Hepatocyte (in vitro differentiated cells): ENCODE results near the gene IRS2. TPM values are rescaled to one million over a fixed set of nuclear protein-coding genes. Genes with fewer than 3 reads are reported as not detected.
A peak's percentile ranks its signal among the peaks of the same experiment; 100 is the strongest.

Experiments used
- DNase-seq: peaks from one replicate; pipeline ENCODE4 v3.0.0-alpha.2; 2016; ENCODE audit warnings: low spot score
- H2AFZ ChIP-seq: fragments of 200-600 bp; sonication (generic); 2 replicates; pipeline ENCODE4 v1.6.0; 2016; ENCODE audit warnings: antibody characterized with exemption, mild to moderate bottlenecking
- H3K27ac ChIP-seq: fragments of 200-600 bp; sonication (generic); 2 replicates; pipeline ENCODE4 v1.5.1; 2016; ENCODE audit warnings: mild to moderate bottlenecking
- H3K27me3 ChIP-seq: fragments of 200-600 bp; sonication (generic); 2 replicates; pipeline ENCODE4 v1.6.1; 2016
- H3K36me3 ChIP-seq: fragments of 200-600 bp; sonication (generic); replicated peaks from 2 replicates; pipeline ENCODE4 v1.5.1; 2016; ENCODE audit warnings: low read depth; ENCODE audit not compliant: insufficient read depth
- H3K4me1 ChIP-seq: fragments of 200-600 bp; sonication (generic); 2 replicates; pipeline ENCODE4 v1.5.1; 2016; ENCODE audit warnings: mild to moderate bottlenecking, moderate library complexity; ENCODE audit not compliant: insufficient read depth
- H3K4me2 ChIP-seq: fragments of 200-600 bp; sonication (generic); 2 replicates; pipeline ENCODE4 v1.6.0; 2016
- H3K4me3 ChIP-seq: fragments of 200-600 bp; sonication (generic); 2 replicates; pipeline ENCODE4 v1.5.1; 2016; ENCODE audit warnings: mild to moderate bottlenecking
- H3K79me2 ChIP-seq: fragments of 200-600 bp; sonication (generic); 2 replicates; pipeline ENCODE4 v1.6.0; 2017; ENCODE audit warnings: mild to moderate bottlenecking
- H3K9me2 ChIP-seq: fragments of 200-600 bp; sonication (generic); replicated peaks from 2 replicates; pipeline ENCODE4 v1.6.0; 2017; ENCODE audit warnings: mild to moderate bottlenecking; ENCODE audit not compliant: insufficient read depth
- H3K9me3 ChIP-seq: fragments of 200-600 bp; sonication (generic); 2 replicates; pipeline ENCODE4 v1.5.1; 2016; ENCODE audit warnings: low read depth, mild to moderate bottlenecking
- H4K20me1 ChIP-seq: fragments of 200-600 bp; sonication (generic); 2 replicates; pipeline ENCODE4 v1.6.0; 2016; ENCODE audit warnings: mild to moderate bottlenecking; ENCODE audit not compliant: insufficient read depth, poor library complexity, severe bottlenecking
- EZH2 ChIP-seq: fragments of 200-600 bp; sonication (generic); IDR thresholded peaks from 2 replicates; pipeline ENCODE4 v1.6.1; 2016; ENCODE audit warnings: antibody characterized with exemption, mild to moderate bottlenecking, borderline replicate concordance
- EZH2phosphoT487 ChIP-seq: fragments of 200-600 bp; sonication (generic); IDR thresholded peaks from one replicate; pipeline ENCODE4 v1.6.1; 2018; ENCODE audit warnings: antibody characterized with exemption, mild to moderate bottlenecking, low read depth, moderate library complexity; ENCODE audit not compliant: unreplicated experiment, severe bottlenecking
- WGBS: methylation state at CpG from one replicate; pipeline ENCODE4 v1.1.6; 2016; ENCODE audit warnings: low lambda C conversion rate; ENCODE audit errors: missing lambda C conversion rate; 5-methylcytosine and 5-hydroxymethylcytosine counted together
- polyA plus RNA-seq: library from polyadenylated mRNA; unstranded; fragments of >200 nt; fragmentation: Nextera tagmentation; extraction: Ambion mirVana; gene quantifications from 2 replicates; pipeline ENCODE4 v1.2.1, GENCODE V29; 2016
- total RNA-seq: library from RNA; depleted of rRNA; stranded (reverse); fragments of >200 nt; gene quantifications from 2 replicates; pipeline ENCODE4 v1.2.3, GENCODE V29; 2014
- TF ChIP-seq, protein P1 (sequence below): fragments of 200-600 bp; sonication (generic); IDR thresholded peaks from 2 replicates; pipeline ENCODE4 v1.5.1; 2016; ENCODE audit warnings: antibody characterized with exemption, mild to moderate bottlenecking; ENCODE audit not compliant: poor library complexity

Gene IRS2
- total and polyA plus RNA-seq, 2 experiments from 2014 or later, result 19.4 to 26.4 TPM

GRCh38 chr13:109715902-109716301, 70.5 kb downstream of the IRS2 start:
- Histone ChIP-seq H3K9me2 (no peaks in the 10 kb centered on the region), H2AFZ (no peak overlapping the region), H3K79me2 (no peaks in the 10 kb centered on the region), H3K27me3 (no peaks in the 10 kb centered on the region), H3K4me2 (no peak overlapping the region), H3K36me3 (no peaks in the 10 kb centered on the region), H3K4me3 (no peak overlapping the region), H3K27ac (no peak overlapping the region), H3K9me3 (no peaks in the 10 kb centered on the region), H3K4me1 (no peaks in the 10 kb centered on the region), H4K20me1 (no peaks in the 10 kb centered on the region)
- peak; percentile 52 for DNase-seq
- 88% methylated on average over 1 of the region's 1 CpG for WGBS
- TF ChIP-seq EZH2phosphoT487 (no peak), EZH2 (no peak)
- TF ChIP-seq, protein P1, sequence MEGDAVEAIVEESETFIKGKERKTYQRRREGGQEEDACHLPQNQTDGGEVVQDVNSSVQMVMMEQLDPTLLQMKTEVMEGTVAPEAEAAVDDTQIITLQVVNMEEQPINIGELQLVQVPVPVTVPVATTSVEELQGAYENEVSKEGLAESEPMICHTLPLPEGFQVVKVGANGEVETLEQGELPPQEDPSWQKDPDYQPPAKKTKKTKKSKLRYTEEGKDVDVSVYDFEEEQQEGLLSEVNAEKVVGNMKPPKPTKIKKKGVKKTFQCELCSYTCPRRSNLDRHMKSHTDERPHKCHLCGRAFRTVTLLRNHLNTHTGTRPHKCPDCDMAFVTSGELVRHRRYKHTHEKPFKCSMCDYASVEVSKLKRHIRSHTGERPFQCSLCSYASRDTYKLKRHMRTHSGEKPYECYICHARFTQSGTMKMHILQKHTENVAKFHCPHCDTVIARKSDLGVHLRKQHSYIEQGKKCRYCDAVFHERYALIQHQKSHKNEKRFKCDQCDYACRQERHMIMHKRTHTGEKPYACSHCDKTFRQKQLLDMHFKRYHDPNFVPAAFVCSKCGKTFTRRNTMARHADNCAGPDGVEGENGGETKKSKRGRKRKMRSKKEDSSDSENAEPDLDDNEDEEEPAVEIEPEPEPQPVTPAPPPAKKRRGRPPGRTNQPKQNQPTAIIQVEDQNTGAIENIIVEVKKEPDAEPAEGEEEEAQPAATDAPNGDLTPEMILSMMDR, result no peak

DNA sequence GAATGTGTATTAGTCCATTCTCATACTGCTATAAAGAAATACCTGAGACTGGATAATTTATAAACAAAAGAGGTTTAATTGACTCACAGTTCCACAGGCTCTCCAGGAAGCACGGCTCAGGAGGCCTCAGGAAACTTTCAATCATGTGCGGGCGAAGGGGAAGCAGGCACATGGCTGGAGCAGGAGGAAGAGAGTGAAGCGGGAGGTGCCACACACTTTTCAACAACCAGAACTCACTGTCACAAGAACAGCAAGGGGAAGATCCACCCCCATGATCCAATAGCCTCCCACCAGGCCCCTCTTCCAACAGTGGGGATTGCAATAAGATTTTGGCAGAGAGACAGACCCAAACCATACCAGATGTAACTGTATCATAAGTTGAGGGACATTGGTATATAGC, 72.7 kb downstream of the IRS2 start:
- Histone ChIP-seq H3K4me1 (no peaks in the 10 kb centered on the region), H3K36me3 (no peaks in the 10 kb centered on the region), H3K27me3 (no peaks in the 10 kb centered on the region), H4K20me1 (no peaks in the 10 kb centered on the region), H3K9me2 (no peaks in the 10 kb centered on the region), H3K4me2 (no peak overlapping the region), H3K27ac (no peak overlapping the region), H3K9me3 (no peaks in the 10 kb centered on the region), H2AFZ (no peak overlapping the region), H3K4me3 (no peak overlapping the region), H3K79me2 (no peaks in the 10 kb centered on the region)
- DNase-seq, result no peak
- TF ChIP-seq EZH2phosphoT487 (no peak), EZH2 (no peak)
- TF ChIP-seq, protein P1, result no peak
- WGBS, result 74% methylated on average over 4 of the region's 4 CpGs

GRCh38 chr13:109712124-109712722, 74.2 kb downstream of the IRS2 start:
- WGBS, result 25% methylated on average over 9 of the region's 9 CpGs
- H3K9me3 ChIP-seq, result no peaks in the 10 kb centered on the region
- H3K4me1 ChIP-seq, result no peaks in the 10 kb centered on the region
- H4K20me1 ChIP-seq, result no peaks in the 10 kb centered on the region
- TF ChIP-seq EZH2phosphoT487 (no peak), EZH2 (no peak)
- TF ChIP-seq, protein P1, result no peak
- no peak overlapping the region for H3K27ac ChIP-seq
- H2AFZ ChIP-seq, result no peak overlapping the region
- H3K27me3 ChIP-seq, result no peaks in the 10 kb centered on the region
- no peaks in the 10 kb centered on the region for H3K36me3 ChIP-seq
- no peaks in the 10 kb centered on the region for H3K9me2 ChIP-seq
- H3K4me2 ChIP-seq, result no peak overlapping the region
- no peak overlapping the region for H3K4me3 ChIP-seq
- no peak for DNase-seq
- no peaks in the 10 kb centered on the region for H3K79me2 ChIP-seq
